ENCODE measurements around the gene CYYR1. TPM values are rescaled to one million over a fixed set of nuclear protein-coding genes. Genes with fewer than 3 reads are reported as not detected.
A peak's percentile ranks its signal among the peaks of the same experiment; 100 is the strongest.

Gene CYYR1
- total and polyA plus RNA-seq, 9 donors = 7.6 to 19.3 (median 14.2) TPM

GRCh38 chr21:26588446-26588845 lies 15.4 kb upstream of the CYYR1 start:
- no peak overlapping the region for H3K27ac ChIP-seq (ENCODE audit: low read length)
- DNase-seq = peak; percentile 19
- no peaks in the 10 kb centered on the region for H3K27me3 ChIP-seq (ENCODE audit: control insufficient read depth, insufficient read depth, low read length)
- WGBS (ENCODE audit: insufficient coverage) = 83% methylated on average over 1 of the region's 7 CpGs
- H3K4me1 ChIP-seq (ENCODE audit: control insufficient read depth, insufficient read depth, low read length) = no peaks in the 10 kb centered on the region
- no peaks in the 10 kb centered on the region for H3K9me3 ChIP-seq (replicated peaks; ENCODE audit: control insufficient read depth, low read depth, low read length)
- no peak overlapping the region for H3K4me3 ChIP-seq (ENCODE audit: low read length)
- H3K36me3 ChIP-seq (ENCODE audit: control insufficient read depth, insufficient read depth, low read length) = no peaks in the 10 kb centered on the region

DNA sequence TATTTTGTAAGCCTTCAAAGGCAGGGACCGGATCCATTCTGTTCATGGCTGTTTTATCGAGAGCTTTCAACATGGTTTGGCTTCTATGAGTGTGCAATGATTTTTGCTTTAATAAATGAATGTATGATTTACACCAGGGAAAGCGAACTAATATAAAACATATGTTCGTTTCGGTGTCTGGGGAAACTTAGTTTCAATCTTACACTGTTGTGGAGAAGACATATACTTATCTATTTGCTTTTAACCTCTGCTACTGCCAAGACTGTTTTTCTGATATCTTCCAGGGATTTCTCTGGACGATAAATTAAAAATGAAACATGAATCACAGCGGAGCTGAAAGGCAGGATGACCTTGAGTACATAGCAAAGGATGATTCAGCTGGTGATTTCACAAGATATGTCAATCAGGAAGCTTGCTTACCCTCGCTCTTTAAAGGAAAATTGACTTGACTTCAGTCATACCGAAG lies 14.7 kb upstream of the CYYR1 start:
- 32% methylated on average over 3 of the region's 9 CpGs for WGBS (ENCODE audit: insufficient coverage)

GRCh38 chr21:26583769-26584168 lies 10.7 kb upstream of the CYYR1 start:
- no peak for DNase-seq
- Histone ChIP-seq H3K4me3 (ENCODE audit: low read length) (no peak overlapping the region), H3K27ac (ENCODE audit: low read length) (no peak overlapping the region), H3K4me1 (ENCODE audit: control insufficient read depth, insufficient read depth, low read length) (no peaks in the 10 kb centered on the region), H3K9me3 (replicated peaks; ENCODE audit: control insufficient read depth, low read depth, low read length) (peaks cover 4% of the 10 kb centered on the region), H3K27me3 (ENCODE audit: control insufficient read depth, insufficient read depth, low read length) (no peaks in the 10 kb centered on the region), H3K36me3 (ENCODE audit: control insufficient read depth, insufficient read depth, low read length) (no peaks in the 10 kb centered on the region)
- no CpG with 5 or more reads among the region's 3 CpGs for WGBS (ENCODE audit: insufficient coverage)

More for the DNA sequence above, 14.7 kb upstream of the CYYR1 start:
- H3K27me3 ChIP-seq (ENCODE audit: control insufficient read depth, insufficient read depth, low read length) = no peaks in the 10 kb centered on the region
- no peaks in the 10 kb centered on the region for H3K36me3 ChIP-seq (ENCODE audit: control insufficient read depth, insufficient read depth, low read length)
- H3K4me1 ChIP-seq (ENCODE audit: control insufficient read depth, insufficient read depth, low read length) = no peaks in the 10 kb centered on the region
- DNase-seq = peak; percentile 75
- H3K4me3 ChIP-seq (ENCODE audit: low read length) = no peak overlapping the region
- H3K27ac ChIP-seq (ENCODE audit: low read length) = no peak overlapping the region
- H3K9me3 ChIP-seq (replicated peaks; ENCODE audit: control insufficient read depth, low read depth, low read length) = no peaks in the 10 kb centered on the region

DNA sequence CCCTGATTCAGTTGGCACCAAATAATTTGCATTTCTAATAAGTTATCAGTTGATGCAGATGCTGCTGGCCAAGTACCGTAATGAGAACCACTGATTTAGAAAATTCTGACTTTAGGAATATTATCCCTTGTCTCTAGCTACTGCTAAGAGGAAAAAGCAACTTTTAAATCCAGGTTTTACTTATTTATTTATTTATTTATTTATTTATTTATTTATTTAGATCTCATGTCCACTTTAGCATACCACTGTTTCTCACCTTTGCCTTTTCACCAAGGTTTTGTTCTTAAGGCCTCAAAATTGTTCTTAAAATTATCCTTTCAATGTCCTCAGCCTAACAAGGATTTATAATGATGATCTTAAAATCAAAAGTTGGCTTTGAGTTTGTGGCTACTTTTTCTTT lies 8.7 kb upstream of the CYYR1 start:
- H3K4me3 ChIP-seq (ENCODE audit: low read length) = no peak overlapping the region
- peaks cover 4% of the 10 kb centered on the region for H3K9me3 ChIP-seq (replicated peaks; ENCODE audit: control insufficient read depth, low read depth, low read length)
- DNase-seq = no peak
- WGBS (ENCODE audit: insufficient coverage) = no CpG with 5 or more reads among the region's 1 CpG
- no peaks in the 10 kb centered on the region for H3K36me3 ChIP-seq (ENCODE audit: control insufficient read depth, insufficient read depth, low read length)
- H3K4me1 ChIP-seq (ENCODE audit: control insufficient read depth, insufficient read depth, low read length) = no peaks in the 10 kb centered on the region
- no peaks in the 10 kb centered on the region for H3K27me3 ChIP-seq (ENCODE audit: control insufficient read depth, insufficient read depth, low read length)
- no peak overlapping the region for H3K27ac ChIP-seq (ENCODE audit: low read length)

DNA sequence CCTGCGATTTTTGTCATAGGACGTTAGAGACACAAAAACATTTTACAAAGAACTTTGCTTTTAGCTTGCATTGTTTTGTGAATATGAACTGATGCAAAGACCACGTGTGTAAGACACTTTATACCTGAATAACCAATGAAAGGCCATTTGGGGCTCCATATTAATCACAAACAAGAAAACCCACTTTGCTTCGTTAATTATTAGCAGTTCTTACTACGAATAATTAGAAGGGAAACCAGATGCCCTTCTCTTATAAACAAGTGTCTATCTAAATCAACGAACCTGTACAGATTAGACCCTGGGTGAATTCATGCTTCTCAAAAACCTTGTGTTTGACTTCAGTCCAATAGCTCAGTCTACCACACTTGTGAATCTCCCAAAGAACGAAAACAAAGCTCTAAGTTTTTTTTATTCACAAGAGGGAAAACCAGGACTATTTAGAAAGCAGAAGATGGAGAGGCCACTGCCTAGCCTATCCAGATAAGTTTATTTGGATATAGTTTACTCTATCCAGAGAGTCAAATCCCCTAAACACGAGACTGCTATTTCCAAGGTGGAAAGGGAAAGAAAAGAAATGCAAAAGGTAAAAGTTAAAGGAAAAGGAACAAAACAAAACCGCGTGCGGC lies 897 bp downstream of the CYYR1 start:
- peaks cover 8% of the 10 kb centered on the region for H3K27me3 ChIP-seq (ENCODE audit: control insufficient read depth, insufficient read depth, low read length)
- peak overlapping the region; percentile 69 for H3K27ac ChIP-seq (ENCODE audit: low read length)
- H3K4me1 ChIP-seq (ENCODE audit: control insufficient read depth, insufficient read depth, low read length) = peaks cover 4% of the 10 kb centered on the region
- DNase-seq = peak; percentile 5
- 10% methylated on average over 4 of the region's 11 CpGs for WGBS (ENCODE audit: insufficient coverage)
- peak overlapping the region; percentile 47 for H3K4me3 ChIP-seq (ENCODE audit: low read length)
- H3K36me3 ChIP-seq (ENCODE audit: control insufficient read depth, insufficient read depth, low read length) = no peaks in the 10 kb centered on the region
- H3K9me3 ChIP-seq (replicated peaks; ENCODE audit: control insufficient read depth, low read depth, low read length) = peaks cover 5% of the 10 kb centered on the region

DNA sequence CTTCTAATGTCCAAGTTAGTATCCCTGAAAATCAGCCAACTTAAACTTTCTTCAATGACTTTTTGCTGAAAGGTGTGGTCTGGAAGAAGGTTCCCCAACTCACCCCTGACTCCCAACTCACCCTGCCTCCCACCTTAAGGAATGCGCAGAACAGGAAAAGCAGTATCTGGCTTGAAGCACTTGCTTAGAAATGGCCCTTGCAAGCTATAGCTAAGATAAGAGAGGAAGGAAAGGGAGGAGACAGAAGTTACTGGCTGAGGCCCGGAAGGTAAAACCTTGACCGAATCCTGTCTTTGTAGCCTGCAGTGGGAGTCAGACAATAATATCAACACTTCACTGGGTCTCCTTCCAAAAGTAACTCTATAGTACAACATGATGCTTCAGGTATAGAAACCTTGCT lies 2.9 kb downstream of the CYYR1 start:
- H3K27ac ChIP-seq (ENCODE audit: low read length) = peak overlapping the region; percentile 58
- peaks cover 8% of the 10 kb centered on the region for H3K27me3 ChIP-seq (ENCODE audit: control insufficient read depth, insufficient read depth, low read length)
- no peak overlapping the region for H3K4me3 ChIP-seq (ENCODE audit: low read length)
- no CpG with 5 or more reads among the region's 3 CpGs for WGBS (ENCODE audit: insufficient coverage)
- DNase-seq = peak; percentile 25
- peaks cover 4% of the 10 kb centered on the region for H3K4me1 ChIP-seq (ENCODE audit: control insufficient read depth, insufficient read depth, low read length)
- H3K36me3 ChIP-seq (ENCODE audit: control insufficient read depth, insufficient read depth, low read length) = no peaks in the 10 kb centered on the region
- H3K9me3 ChIP-seq (replicated peaks; ENCODE audit: control insufficient read depth, low read depth, low read length) = peaks cover 5% of the 10 kb centered on the region

GRCh38 chr21:26565546-26565945 lies 7.5 kb downstream of the CYYR1 start:
- no peak for DNase-seq
- Histone ChIP-seq H3K36me3 (ENCODE audit: control insufficient read depth, insufficient read depth, low read length) (no peaks in the 10 kb centered on the region), H3K9me3 (replicated peaks; ENCODE audit: control insufficient read depth, low read depth, low read length) (no peaks in the 10 kb centered on the region), H3K27ac (ENCODE audit: low read length) (no peak overlapping the region), H3K27me3 (ENCODE audit: control insufficient read depth, insufficient read depth, low read length) (no peaks in the 10 kb centered on the region), H3K4me3 (ENCODE audit: low read length) (no peak overlapping the region), H3K4me1 (ENCODE audit: control insufficient read depth, insufficient read depth, low read length) (no peaks in the 10 kb centered on the region)
- WGBS (ENCODE audit: insufficient coverage) = no CpG with 5 or more reads among the region's 2 CpGs

DNA sequence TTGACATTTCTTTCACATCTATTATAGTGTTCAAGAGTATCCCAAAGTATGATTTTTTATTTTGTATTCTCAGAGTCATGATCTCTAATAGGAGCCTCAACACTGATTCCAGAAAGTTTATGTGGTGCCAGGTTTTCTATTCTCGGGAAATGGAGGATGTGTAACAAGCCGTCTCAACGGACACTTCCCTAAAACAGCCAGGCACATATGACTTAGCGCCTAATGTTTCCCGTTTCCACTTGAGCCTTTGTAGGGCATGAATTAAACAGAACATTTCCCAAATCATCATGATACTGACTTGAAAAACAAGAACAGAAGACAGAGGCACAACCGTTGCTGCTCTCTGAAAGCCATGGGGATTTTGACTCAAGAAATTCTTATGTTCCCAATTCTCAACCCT lies 8.0 kb downstream of the CYYR1 start:
- H3K27me3 ChIP-seq (ENCODE audit: control insufficient read depth, insufficient read depth, low read length) = no peaks in the 10 kb centered on the region
- no peaks in the 10 kb centered on the region for H3K9me3 ChIP-seq (replicated peaks; ENCODE audit: control insufficient read depth, low read depth, low read length)
- no peak overlapping the region for H3K27ac ChIP-seq (ENCODE audit: low read length)
- no peak overlapping the region for H3K4me3 ChIP-seq (ENCODE audit: low read length)
- 80% methylated on average over 1 of the region's 6 CpGs for WGBS (ENCODE audit: insufficient coverage)
- H3K36me3 ChIP-seq (ENCODE audit: control insufficient read depth, insufficient read depth, low read length) = no peaks in the 10 kb centered on the region
- H3K4me1 ChIP-seq (ENCODE audit: control insufficient read depth, insufficient read depth, low read length) = no peaks in the 10 kb centered on the region
- DNase-seq = peak; percentile 28

DNA sequence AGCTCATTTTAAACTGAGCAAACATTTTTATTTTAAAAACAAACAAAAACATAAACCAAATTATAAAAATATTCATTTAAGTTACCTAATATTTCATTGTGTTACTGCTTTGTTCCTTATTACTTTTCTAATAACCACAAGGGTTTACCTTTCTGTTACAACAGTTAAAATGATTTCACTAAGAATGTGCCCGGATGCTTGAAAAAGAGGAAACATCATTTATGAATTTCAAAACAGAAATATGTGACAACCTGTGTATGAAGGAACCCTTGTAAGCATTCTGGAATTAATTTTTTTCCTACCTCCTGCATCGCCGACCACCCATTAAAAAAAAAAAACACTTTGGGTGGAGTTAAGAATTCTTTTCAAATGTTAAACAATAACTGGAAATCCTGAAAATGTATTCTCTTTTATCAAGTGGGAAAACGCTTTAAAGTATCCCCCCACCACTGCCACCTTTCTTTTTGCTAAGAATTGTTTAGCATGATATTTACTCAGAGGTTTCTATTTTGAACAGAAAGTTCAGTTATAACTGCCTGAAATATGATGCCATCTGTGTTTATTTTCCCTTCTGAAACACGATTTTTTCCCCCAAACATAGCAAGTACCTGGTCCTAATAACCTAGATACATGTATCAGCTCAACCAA lies 9.1 kb downstream of the CYYR1 start:
- Histone ChIP-seq H3K4me1 (ENCODE audit: control insufficient read depth, insufficient read depth, low read length) (no peaks in the 10 kb centered on the region), H3K9me3 (replicated peaks; ENCODE audit: control insufficient read depth, low read depth, low read length) (no peaks in the 10 kb centered on the region), H3K27ac (ENCODE audit: low read length) (peak overlapping the region; percentile 48), H3K4me3 (ENCODE audit: low read length) (no peak overlapping the region), H3K36me3 (ENCODE audit: control insufficient read depth, insufficient read depth, low read length) (no peaks in the 10 kb centered on the region), H3K27me3 (ENCODE audit: control insufficient read depth, insufficient read depth, low read length) (no peaks in the 10 kb centered on the region)
- no peak for DNase-seq
- WGBS (ENCODE audit: insufficient coverage) = no CpG with 5 or more reads among the region's 5 CpGs

GRCh38 chr21:26560612-26561011 lies 12.5 kb downstream of the CYYR1 start:
- H3K36me3 ChIP-seq (ENCODE audit: control insufficient read depth, insufficient read depth, low read length) = no peaks in the 10 kb centered on the region
- no peaks in the 10 kb centered on the region for H3K4me1 ChIP-seq (ENCODE audit: control insufficient read depth, insufficient read depth, low read length)
- no peak overlapping the region for H3K4me3 ChIP-seq (ENCODE audit: low read length)
- no peaks in the 10 kb centered on the region for H3K27me3 ChIP-seq (ENCODE audit: control insufficient read depth, insufficient read depth, low read length)
- WGBS (ENCODE audit: insufficient coverage) = 58% methylated on average over 1 of the region's 3 CpGs
- no peak for DNase-seq
- H3K9me3 ChIP-seq (replicated peaks; ENCODE audit: control insufficient read depth, low read depth, low read length) = no peaks in the 10 kb centered on the region
- no peak overlapping the region for H3K27ac ChIP-seq (ENCODE audit: low read length)
